Esophagus muscularis mucosa (tissue), 4 donors: ENCODE measurements around the gene ACY1.

Source experiments
- CTCF ChIP-seq, 3 experiments: fragments of 200-600 bp in 2 of 3; fragments of 450-650 bp in 1 of 3; sonication (generic) in 2 of 3; IDR thresholded peaks; one replicate each; pipeline ENCODE4 v1.5.1; 2017 to 2019; ENCODE audit warnings: antibody characterized with exemption in 3 of 3, mild to moderate bottlenecking in 2 of 3, moderate library complexity in 1 of 3
- EP300 ChIP-seq: sonication (generic); formaldehyde crosslinking; IDR thresholded peaks from one replicate; pipeline ENCODE4 v1.6.1; 2017; ENCODE audit warnings: antibody characterized with exemption
- POLR2A ChIP-seq: fragments of 450-650 bp; IDR thresholded peaks from one replicate; pipeline ENCODE4 v1.6.1; 2017; ENCODE audit warnings: antibody characterized with exemption, moderate library complexity, mild to moderate bottlenecking, low read depth
- POLR2AphosphoS5 ChIP-seq, 2 donors: sonication (generic); formaldehyde crosslinking; IDR thresholded peaks; one replicate each; pipeline ENCODE4 v1.6.1; 2017; ENCODE audit warnings: antibody characterized with exemption in 2 of 2

- TF ChIP-seq CTCF (IDR thresholded peaks at IDR 0.05) = no peak
- no peak for TF ChIP-seq POLR2A
- TF ChIP-seq POLR2AphosphoS5 (IDR thresholded peaks at IDR 0.05) = no peak
- TF ChIP-seq EP300 = no peak
Observed at GRCh38 chr3:51977446-51978142, 5.7 kb upstream of the ACY1 start.
